ENCODE results near the gene TNS3. TPM values are rescaled to one million over a fixed set of nuclear protein-coding genes. Genes with fewer than 3 reads are reported as not detected.

Gene TNS3
- polyA plus RNA-seq, 1 of the 3 experiments (the other 2 are of a cell fraction), result 72.3 TPM

GRCh38 chr7:47506382-47507339, 75.2 kb downstream of the TNS3 start:
- Histone ChIP-seq H3K27ac (ENCODE audit: low read depth in 2 of 2, low read length in 1 of 2) (no peak overlapping the region), H3K9me3 (no peaks in the 10 kb centered on the region), H3K4me1 (ENCODE audit: control insufficient read depth in 1 of 2, insufficient read depth in 2 of 2, low read depth in 1 of 2, low read length in 1 of 2) (peaks cover 12 to 35% of the 10 kb centered on the region in 2 experiments), H3K4me2 (no peak overlapping the region), H3K79me2 (ENCODE audit: insufficient read depth) (peaks cover 18% of the 10 kb centered on the region; the same call in 1 of the 2 replicates), H3K9ac (no peak overlapping the region), H2AFZ (ENCODE audit: low read depth) (no peak overlapping the region), H3K36me3 (replicated peaks in 1 of 2; ENCODE audit: control insufficient read depth in 1 of 2, insufficient read depth in 2 of 2, low read length in 1 of 2) (peaks cover 9 to 65% of the 10 kb centered on the region in 2 experiments), H3K9me2 (no peaks in the 10 kb centered on the region), H4K20me1 (ENCODE audit: insufficient read depth) (peaks cover 9% of the 10 kb centered on the region; the same call in 1 of the 2 replicates), H3K4me3 (ENCODE audit: low read depth in 2 of 2, low read length in 1 of 2) (no peak overlapping the region), H3K27me3 (ENCODE audit: insufficient read depth) (no peaks in the 10 kb centered on the region), H3F3A (replicated peaks; ENCODE audit: insufficient read depth) (peaks cover 5% of the 10 kb centered on the region)
- DNase-seq, result no peak
- ChIA-PET POLR2A (no interaction called here), CTCF (interaction anchor here (0.8 to 1.4 kb wide), 2 partner anchors 18 to 313 kb away, joined by 3 to 6 read pairs; no protein-coding TSS in a partner anchor)
- TF ChIP-seq TEAD4 (IDR thresholded peaks at IDR 0.05; ENCODE audit: borderline replicate concordance, insufficient read depth), result no peak
- TF ChIP-seq POLR2AphosphoS5 (IDR thresholded peaks at IDR 0.05; ENCODE audit: low read depth, low read length), result no peak
- no peak for TF ChIP-seq FOSL2 (IDR thresholded peaks at IDR 0.05; ENCODE audit: borderline replicate concordance, low read depth)
- TF ChIP-seq MAX (IDR thresholded peaks at IDR 0.05; ENCODE audit: low read depth), result no peak
- WGBS (ENCODE audit: low lambda C conversion rate), result 94% methylated on average over 14 of the region's 14 CpGs

GRCh38 chr7:47505312-47506007, 76.5 kb downstream of the TNS3 start:
- Histone ChIP-seq H3F3A (replicated peaks; ENCODE audit: insufficient read depth) (peaks cover 10% of the 10 kb centered on the region), H3K27me3 (ENCODE audit: insufficient read depth) (no peaks in the 10 kb centered on the region), H3K9ac (no peak overlapping the region), H3K9me3 (no peaks in the 10 kb centered on the region), H4K20me1 (ENCODE audit: insufficient read depth) (peaks cover 9% of the 10 kb centered on the region; the same call in 1 of the 2 replicates), H3K36me3 (replicated peaks in 1 of 2; ENCODE audit: control insufficient read depth in 1 of 2, insufficient read depth in 2 of 2, low read length in 1 of 2) (peaks cover 9 to 57% of the 10 kb centered on the region in 2 experiments), H3K9me2 (no peaks in the 10 kb centered on the region), H3K4me1 (ENCODE audit: control insufficient read depth in 1 of 2, insufficient read depth in 2 of 2, low read depth in 1 of 2, low read length in 1 of 2) (peaks cover 16 to 36% of the 10 kb centered on the region in 2 experiments), H2AFZ (ENCODE audit: low read depth) (no peak overlapping the region), H3K79me2 (ENCODE audit: insufficient read depth) (peaks cover 19% of the 10 kb centered on the region; the same call in 1 of the 2 replicates), H3K4me3 (ENCODE audit: low read depth in 2 of 2, low read length in 1 of 2) (no peak overlapping the region), H3K27ac (ENCODE audit: low read depth in 2 of 2, low read length in 1 of 2) (no peak overlapping the region), H3K4me2 (no peak overlapping the region)
- DNase-seq, result no peak
- TF ChIP-seq GATA2 (CRISPR knock-in tag; IDR thresholded peaks at IDR 0.05), result no peak
- no peak for TF ChIP-seq EP300 (IDR thresholded peaks at IDR 0.05; ENCODE audit: borderline replicate concordance in 1 of 2, low read depth in 1 of 2, low read length in 1 of 2)
- no peak for TF ChIP-seq CHD2 (IDR thresholded peaks at IDR 0.05; ENCODE audit: low read length, partially characterized antibody)
- no peak for TF ChIP-seq FOXJ3 (CRISPR knock-in tag; IDR thresholded peaks at IDR 0.05)
- no peak for TF ChIP-seq IRF3 (IDR thresholded peaks at IDR 0.05; ENCODE audit: low read depth, low read length)
- no peak for TF ChIP-seq NFIC (IDR thresholded peaks at IDR 0.05; ENCODE audit: borderline replicate concordance)
- TF ChIP-seq SMC3 (IDR thresholded peaks at IDR 0.05; ENCODE audit: low read depth, low read length), result no peak
- TF ChIP-seq NRF1 (IDR thresholded peaks at IDR 0.05; ENCODE audit: low read depth, low read length), result no peak
- no peak for TF ChIP-seq GABPA (IDR thresholded peaks at IDR 0.05; ENCODE audit: low read depth)
- TF ChIP-seq EZH2phosphoT487 (IDR thresholded peaks at IDR 0.05; ENCODE audit: borderline replicate concordance, low read depth), result no peak
- WGBS (ENCODE audit: low lambda C conversion rate), result 96% methylated on average over 12 of the region's 12 CpGs
- CTCF ChIA-PET, result interaction anchor here (1.1 to 2.5 kb wide), 2 partner anchors 26 to 313 kb away, joined by 3 to 9 read pairs; no protein-coding TSS in a partner anchor
- POLR2A ChIA-PET, result no interaction called here

Measured in SK-N-SH (cell line).